Kidney (tissue), 14 donors: ENCODE data around the gene GLRX. TPM values are rescaled to one million over a fixed set of nuclear protein-coding genes. Genes with fewer than 3 reads are reported as not detected.

ENCODE experiments used
- DNase-seq, 5 donors: peaks; one replicate each; pipeline ENCODE4 v3.0.0-alpha.2; 2013 to 2020
- FAIRE-seq: peaks from 2 replicates; lab custom pipeline; 2012; peaks lifted over from hg19 to GRCh38; lab: Jason Lieb, UNC
- H3K27ac ChIP-seq, 2 donors: one replicate each; pipeline ENCODE4 v1.7.0; 2013; ENCODE audit warnings: low read depth in 2 of 2, low read length in 2 of 2, inconsistent platforms in 1 of 2
- H3K27me3 ChIP-seq: one replicate; pipeline ENCODE4 v1.7.1; 2013; ENCODE audit warnings: low read length, inconsistent platforms; ENCODE audit not compliant: control insufficient read depth, insufficient read depth
- H3K36me3 ChIP-seq, 3 donors: one replicate each; pipeline versions ENCODE4 v1.7.0 to v1.7.1; 2013; ENCODE audit warnings: low read length in 3 of 3, control low read depth in 1 of 3, inconsistent platforms in 1 of 3; ENCODE audit not compliant: insufficient read depth in 3 of 3, control insufficient read depth in 2 of 3
- H3K4me1 ChIP-seq, 3 donors: one replicate each; pipeline versions ENCODE4 v1.7.0 to v1.7.1; 2013; ENCODE audit warnings: low read length in 3 of 3, inconsistent platforms in 1 of 3, low read depth in 1 of 3; ENCODE audit not compliant: control insufficient read depth in 2 of 3, insufficient read depth in 2 of 3
- H3K4me3 ChIP-seq, 3 donors: one replicate each; pipeline versions ENCODE4 v1.7.0 to v1.8.1; 2013; ENCODE audit warnings: low read length in 3 of 3, control low read depth in 1 of 3, inconsistent platforms in 1 of 3
- H3K9ac ChIP-seq, 3 donors: one replicate each; pipeline versions ENCODE4 v1.7.0 to v1.7.1; 2013; ENCODE audit warnings: low read length in 3 of 3, control low read depth in 1 of 3, inconsistent platforms in 1 of 3
- H3K9me3 ChIP-seq, 3 donors: one replicate each; pipeline versions ENCODE4 v1.7.0 to v1.7.1; 2013; ENCODE audit warnings: low read length in 3 of 3, control low read depth in 1 of 3, inconsistent platforms in 1 of 3; ENCODE audit not compliant: control insufficient read depth in 2 of 3, insufficient read depth in 1 of 3
- intact Hi-C: fragments of 100-400 bp; cut with DNase I; formaldehyde crosslinking; loops from one replicate; pipeline ENCODE4 v1.11.1; 2022
- polyA plus RNA-seq: library from polyadenylated mRNA; stranded (reverse); fragments of 350-450 nt; fragmentation: Illumina TruSeq; extraction: RNeasy Lipid Tissue Mini Kit (QIAGEN cat#74804); gene quantifications from one replicate; pipeline ENCODE4 v1.2.3, GENCODE V29; 2014; ENCODE audit warnings: low read depth, low replicate concordance; ENCODE audit not compliant: insufficient read depth
- total RNA-seq: library from RNA; stranded (reverse); fragmentation: NEBNext Ultra II Directional; extraction: Animal tissue kit (Norgen Biotek cat#: 25700); gene quantifications from one replicate; pipeline ENCODE4 v1.2.1, GENCODE V29; 2021
- TF ChIP-seq, protein P1 (sequence below): IDR thresholded peaks from 3 replicates; pipeline ENCODE4 v1.5.1; 2012; ENCODE audit warnings: mild to moderate bottlenecking, moderate library complexity, borderline replicate concordance; ENCODE audit not compliant: insufficient read depth; ENCODE audit errors: extremely low read depth
- donor health status: control.
- donor health status: control.
- donor health status: control.
- donor health status: control.
- donor health status: control.
- donor health status: DM: yes; HTN: yes; CAD: no.
- donor health status: Normal renal cell carcinoma (clear cell type).

Gene GLRX
- total and polyA plus RNA-seq, 2 donors from 2014 or later = 57.4 to 324 TPM

DNA sequence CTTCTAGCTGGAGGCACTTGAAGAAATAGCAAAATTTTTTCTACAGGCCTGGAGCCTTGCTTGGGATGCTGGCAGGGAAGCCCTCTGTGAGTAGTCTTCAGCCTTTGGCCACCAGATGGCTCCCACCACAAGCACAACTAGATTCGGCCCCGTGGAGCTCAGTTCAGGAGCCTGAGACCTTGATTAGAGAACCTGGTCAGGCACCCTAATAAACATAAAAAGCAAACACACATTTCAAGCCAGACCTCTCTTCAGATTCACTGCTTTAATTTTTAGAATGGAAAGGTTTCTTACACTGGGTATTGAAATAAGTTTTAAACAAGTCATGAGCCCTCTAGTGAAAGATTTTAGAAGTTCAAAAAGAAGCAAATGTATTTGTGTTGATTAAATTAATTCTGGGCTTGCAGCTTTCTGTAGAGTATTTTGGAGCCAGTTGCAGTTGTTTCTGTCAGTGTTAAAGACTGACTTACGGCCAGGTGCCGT, 41.4 kb downstream of the GLRX start:
- H3K27ac ChIP-seq = peak overlapping the region; percentile 35 to 36
- no peaks in the 10 kb centered on the region for H3K9me3 ChIP-seq
- peak overlapping the region in 1 of 3 donors; percentile 12 for H3K4me3 ChIP-seq
- H3K4me1 ChIP-seq = peaks cover 2 to 21% (median 3%) of the 10 kb centered on the region in 3 donors
- no peaks in the 10 kb centered on the region for H3K27me3 ChIP-seq
- DNase-seq (peak; percentile 78 to 91 (median 88)), FAIRE-seq (no peak)
- TF ChIP-seq, protein P1, sequence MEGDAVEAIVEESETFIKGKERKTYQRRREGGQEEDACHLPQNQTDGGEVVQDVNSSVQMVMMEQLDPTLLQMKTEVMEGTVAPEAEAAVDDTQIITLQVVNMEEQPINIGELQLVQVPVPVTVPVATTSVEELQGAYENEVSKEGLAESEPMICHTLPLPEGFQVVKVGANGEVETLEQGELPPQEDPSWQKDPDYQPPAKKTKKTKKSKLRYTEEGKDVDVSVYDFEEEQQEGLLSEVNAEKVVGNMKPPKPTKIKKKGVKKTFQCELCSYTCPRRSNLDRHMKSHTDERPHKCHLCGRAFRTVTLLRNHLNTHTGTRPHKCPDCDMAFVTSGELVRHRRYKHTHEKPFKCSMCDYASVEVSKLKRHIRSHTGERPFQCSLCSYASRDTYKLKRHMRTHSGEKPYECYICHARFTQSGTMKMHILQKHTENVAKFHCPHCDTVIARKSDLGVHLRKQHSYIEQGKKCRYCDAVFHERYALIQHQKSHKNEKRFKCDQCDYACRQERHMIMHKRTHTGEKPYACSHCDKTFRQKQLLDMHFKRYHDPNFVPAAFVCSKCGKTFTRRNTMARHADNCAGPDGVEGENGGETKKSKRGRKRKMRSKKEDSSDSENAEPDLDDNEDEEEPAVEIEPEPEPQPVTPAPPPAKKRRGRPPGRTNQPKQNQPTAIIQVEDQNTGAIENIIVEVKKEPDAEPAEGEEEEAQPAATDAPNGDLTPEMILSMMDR = peak; percentile 82
- intact Hi-C loops = no loop called here
- H3K9ac ChIP-seq = peak overlapping the region in 1 of 3 donors; percentile 57
- H3K36me3 ChIP-seq = no peaks in the 10 kb centered on the region

DNA sequence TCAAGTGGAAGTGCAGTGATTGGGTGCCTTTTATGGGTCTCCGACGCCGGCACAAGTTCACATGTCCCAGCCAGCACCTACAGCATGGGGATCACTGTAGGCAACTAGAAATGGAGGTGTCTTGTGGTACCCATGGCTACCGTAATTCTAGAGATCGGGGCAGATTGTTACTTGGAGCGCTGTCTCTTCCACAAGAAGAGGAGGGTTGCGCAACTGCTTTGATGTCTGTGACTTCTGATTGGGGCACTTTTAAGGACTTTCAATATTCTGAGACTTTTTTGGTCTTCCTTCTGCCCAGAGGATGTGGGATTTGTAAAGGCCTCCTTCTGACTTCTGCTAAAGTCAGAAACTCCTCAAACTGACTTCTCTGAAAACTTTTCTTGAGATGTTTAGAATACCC, 41.9 kb downstream of the GLRX start:
- peaks cover 2 to 21% (median 3%) of the 10 kb centered on the region in 3 donors for H3K4me1 ChIP-seq
- no peaks in the 10 kb centered on the region for H3K9me3 ChIP-seq
- FAIRE-seq (no peak), DNase-seq (no peak)
- peak overlapping the region in 1 of 3 donors; percentile 57 for H3K9ac ChIP-seq
- intact Hi-C loops = no loop called here
- no peaks in the 10 kb centered on the region for H3K36me3 ChIP-seq
- peak overlapping the region; percentile 24 to 35 for H3K27ac ChIP-seq
- no peaks in the 10 kb centered on the region for H3K27me3 ChIP-seq
- H3K4me3 ChIP-seq = no peak overlapping the region
- TF ChIP-seq, protein P1 = no peak

DNA sequence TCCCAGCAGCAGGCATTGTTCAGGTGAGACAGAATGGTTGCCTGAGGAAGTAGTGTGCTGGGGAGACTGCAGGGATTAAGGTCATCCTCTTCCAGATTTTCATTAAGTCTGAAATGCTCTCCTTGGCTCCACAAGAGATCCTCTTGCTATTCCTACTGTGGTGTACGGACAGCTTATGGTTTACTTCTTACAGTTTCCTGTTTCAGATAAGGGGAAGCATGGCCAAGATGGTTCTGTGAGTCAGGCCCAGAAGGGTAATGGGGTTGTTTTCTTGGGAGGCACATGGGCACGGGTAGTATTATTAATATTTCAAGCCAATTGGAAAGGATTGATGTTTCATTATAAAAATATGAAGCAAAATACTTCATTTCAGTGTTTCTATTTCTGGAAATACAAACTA, 42.9 kb downstream of the GLRX start:
- no peaks in the 10 kb centered on the region for H3K9me3 ChIP-seq
- no peaks in the 10 kb centered on the region for H3K27me3 ChIP-seq
- no peak overlapping the region for H3K4me3 ChIP-seq
- H3K36me3 ChIP-seq = no peaks in the 10 kb centered on the region
- FAIRE-seq = no peak
- intact Hi-C loops = no loop called here
- TF ChIP-seq, protein P1 = no peak
- H3K27ac ChIP-seq = peak overlapping the region; percentile 6 to 14
- peak overlapping the region in 1 of 3 donors; percentile 37 for H3K9ac ChIP-seq
- peaks cover 2 to 21% (median 3%) of the 10 kb centered on the region in 3 donors for H3K4me1 ChIP-seq
- DNase-seq = no peak
